ENCODE results near the gene SYT9.
"Not testable (repeated sequence)": the region's sequence is repeated elsewhere in the genome, so short reads cannot be mapped to it uniquely, and the experiment has no call there.

SYT9 gene

GRCh38 chr11:7275133-7275532, 23.4 kb downstream of the SYT9 start:
- DNase-seq = no peak

GRCh38 chr11:7278314-7278917, 26.7 kb downstream of the SYT9 start:
- no peak for DNase-seq

GRCh38 chr11:7279676-7280075, 28.0 kb downstream of the SYT9 start:
- no peak for DNase-seq

GRCh38 chr11:7281079-7281478, 29.4 kb downstream of the SYT9 start:
- DNase-seq = no peak

- no peak for DNase-seq
Observed at GRCh38 chr11:7281809-7282208, 30.1 kb downstream of the SYT9 start.

- DNase-seq = no peak
Observed at GRCh38 chr11:7286178-7286577, 34.5 kb downstream of the SYT9 start.

GRCh38 chr11:7291100-7291829, 39.6 kb downstream of the SYT9 start:
- no peak for DNase-seq

GRCh38 chr11:7292922-7293321, 41.2 kb downstream of the SYT9 start:
- no peak for DNase-seq

GRCh38 chr11:7299393-7299792, 47.7 kb downstream of the SYT9 start:
- no peak for DNase-seq

GRCh38 chr11:7300281-7300680, 48.6 kb downstream of the SYT9 start:
- no peak for DNase-seq

GRCh38 chr11:7303146-7303545, 51.4 kb downstream of the SYT9 start:
- DNase-seq = no peak

GRCh38 chr11:7306900-7307299, 55.2 kb downstream of the SYT9 start:
- no peak for DNase-seq

GRCh38 chr11:7307836-7308235, 56.1 kb downstream of the SYT9 start:
- no peak for DNase-seq

- DNase-seq = no peak
Observed at GRCh38 chr11:7311903-7312302, 60.2 kb downstream of the SYT9 start.

- no peak for DNase-seq
Observed at GRCh38 chr11:7314811-7315604, 63.3 kb downstream of the SYT9 start.

GRCh38 chr11:7319501-7319900, 67.8 kb downstream of the SYT9 start:
- no peak for DNase-seq

- DNase-seq = no peak
Observed at GRCh38 chr11:7320306-7320705, 68.6 kb downstream of the SYT9 start.

GRCh38 chr11:7321473-7322450, 70.1 kb downstream of the SYT9 start:
- no peak for DNase-seq

- DNase-seq = no peak
Observed at GRCh38 chr11:7332451-7332850, 80.7 kb downstream of the SYT9 start.

- DNase-seq = no peak
Observed at GRCh38 chr11:7332962-7333361, 81.3 kb downstream of the SYT9 start.

GRCh38 chr11:7335442-7335841, 83.7 kb downstream of the SYT9 start:
- not testable (repeated sequence) for DNase-seq

- DNase-seq = no peak
Observed at GRCh38 chr11:7341551-7341950, 89.8 kb downstream of the SYT9 start.

Measured in central memory CD4-positive, alpha-beta T cell (primary cell).